Measurements from ENCODE around the gene ALDH1B1.

The ALDH1B1 gene

DNA sequence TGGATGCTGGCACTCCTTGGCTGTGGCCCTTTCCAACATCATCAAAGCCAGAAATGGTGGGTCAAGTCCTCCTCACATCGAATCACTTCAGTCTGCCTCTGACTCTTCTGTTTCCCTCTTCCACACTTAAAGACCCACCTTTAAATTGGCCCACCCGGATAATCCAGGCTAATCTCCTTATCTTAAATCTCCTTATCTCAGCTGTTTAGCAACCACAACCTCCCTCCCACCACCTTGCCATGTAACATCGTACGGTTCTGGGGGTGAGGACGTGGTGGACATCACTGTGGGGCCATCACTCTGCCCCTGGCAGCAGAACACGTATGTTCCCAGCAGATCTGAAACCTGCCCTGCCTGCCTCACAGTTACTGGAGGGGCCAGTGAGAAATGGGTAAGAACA is 20.2 kb downstream of the ALDH1B1 start:
- FAIRE-seq (no peak), DNase-seq (ENCODE audit: insufficient read length, low spot score) (no peak)

DNA sequence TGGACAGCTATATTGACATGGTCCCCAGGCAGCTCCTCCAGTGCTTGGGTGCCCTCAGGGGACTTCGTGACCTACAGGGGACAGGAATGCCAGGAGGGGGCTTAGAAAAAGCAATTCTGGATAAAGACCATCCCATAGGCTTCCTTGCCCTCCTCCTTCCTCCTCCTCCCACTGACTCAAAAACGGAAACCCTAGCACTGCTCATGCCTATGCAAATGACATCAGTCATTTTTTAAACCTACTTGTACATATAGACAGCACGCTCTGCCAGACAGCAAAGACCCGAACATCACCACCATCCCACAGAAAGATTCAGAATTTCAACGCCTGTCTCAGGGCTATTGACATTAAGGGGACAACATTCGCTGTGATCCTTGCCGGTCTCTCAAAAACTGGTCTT is 20.8 kb downstream of the ALDH1B1 start:
- DNase-seq (ENCODE audit: insufficient read length, low spot score): no peak
- FAIRE-seq: no peak

GRCh38 chr9:38414040-38414723 is 21.7 kb downstream of the ALDH1B1 start:
- FAIRE-seq: no peak
- no peak for DNase-seq (ENCODE audit: insufficient read length, low spot score)

DNA sequence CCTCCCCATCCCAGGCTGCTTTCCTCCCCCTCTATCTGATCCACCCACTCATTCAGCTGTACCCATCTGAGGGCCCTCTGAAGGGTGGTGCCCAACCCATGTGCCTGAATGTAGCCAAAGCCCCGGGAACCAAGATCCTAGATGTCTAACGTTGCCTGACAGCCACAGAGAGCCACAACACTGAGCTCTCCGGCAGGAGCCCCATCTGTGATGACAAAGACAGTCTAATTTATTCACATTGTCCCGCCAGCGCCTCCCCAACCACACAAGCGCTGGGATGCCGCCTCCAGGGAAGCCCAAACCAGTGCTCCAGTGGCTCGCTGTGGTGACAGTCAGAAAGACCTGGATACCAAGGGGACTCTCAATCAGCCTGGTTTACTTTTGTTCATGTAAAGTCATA is 23.4 kb downstream of the ALDH1B1 start:
- DNase-seq (ENCODE audit: insufficient read length, low spot score): no peak
- FAIRE-seq: no peak

GRCh38 chr9:38416461-38416860 is 24.0 kb downstream of the ALDH1B1 start:
- FAIRE-seq (no peak), DNase-seq (ENCODE audit: insufficient read length, low spot score) (no peak)

GRCh38 chr9:38417003-38417945 is 24.8 kb downstream of the ALDH1B1 start:
- FAIRE-seq (no peak), DNase-seq (ENCODE audit: insufficient read length, low spot score) (no peak)

DNA sequence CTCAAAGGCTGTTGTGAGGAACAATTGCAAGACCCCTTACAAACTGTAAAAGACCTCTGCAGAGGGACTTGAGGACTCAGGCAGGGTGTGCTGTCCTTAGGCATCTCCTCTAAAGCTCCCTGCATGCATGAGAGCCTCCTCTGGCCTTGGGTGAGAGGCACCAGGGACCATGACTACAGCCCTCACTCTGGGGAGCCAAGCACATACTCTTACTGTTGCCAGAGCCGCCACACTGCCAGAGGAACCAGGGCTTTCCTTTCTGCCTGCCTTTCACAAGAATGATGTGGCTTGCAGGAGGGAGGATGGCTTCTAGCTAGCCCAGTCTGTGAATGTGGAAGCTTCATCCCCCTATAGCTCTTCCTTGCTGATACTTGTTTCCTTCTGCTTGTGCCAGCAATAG is 25.9 kb downstream of the ALDH1B1 start:
- DNase-seq (ENCODE audit: insufficient read length, low spot score) (no peak), FAIRE-seq (no peak)

DNA sequence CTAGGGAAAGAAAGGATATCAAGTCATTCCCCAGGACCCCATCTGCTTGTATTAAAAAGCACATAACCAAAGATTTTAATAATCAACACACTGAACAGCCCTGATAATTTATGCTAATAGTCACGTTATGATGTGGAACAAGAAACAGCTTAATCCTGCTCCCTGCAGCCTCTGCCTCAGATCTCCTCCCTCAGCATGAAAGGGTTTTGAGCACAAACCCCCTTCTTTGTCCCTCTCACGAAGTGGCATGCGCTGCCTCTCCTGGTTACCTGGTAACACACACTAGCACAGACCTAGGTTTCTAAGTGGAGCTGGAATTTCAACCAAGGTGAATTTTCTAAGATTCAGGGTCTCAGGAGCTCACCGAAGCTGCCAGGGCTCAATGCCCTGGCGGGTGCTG is 26.7 kb downstream of the ALDH1B1 start:
- FAIRE-seq: no peak
- DNase-seq (ENCODE audit: insufficient read length, low spot score): no peak

- no peak for FAIRE-seq
- DNase-seq (ENCODE audit: insufficient read length, low spot score): no peak
Measured at GRCh38 chr9:38421498-38422211, 29.2 kb downstream of the ALDH1B1 start.

DNA sequence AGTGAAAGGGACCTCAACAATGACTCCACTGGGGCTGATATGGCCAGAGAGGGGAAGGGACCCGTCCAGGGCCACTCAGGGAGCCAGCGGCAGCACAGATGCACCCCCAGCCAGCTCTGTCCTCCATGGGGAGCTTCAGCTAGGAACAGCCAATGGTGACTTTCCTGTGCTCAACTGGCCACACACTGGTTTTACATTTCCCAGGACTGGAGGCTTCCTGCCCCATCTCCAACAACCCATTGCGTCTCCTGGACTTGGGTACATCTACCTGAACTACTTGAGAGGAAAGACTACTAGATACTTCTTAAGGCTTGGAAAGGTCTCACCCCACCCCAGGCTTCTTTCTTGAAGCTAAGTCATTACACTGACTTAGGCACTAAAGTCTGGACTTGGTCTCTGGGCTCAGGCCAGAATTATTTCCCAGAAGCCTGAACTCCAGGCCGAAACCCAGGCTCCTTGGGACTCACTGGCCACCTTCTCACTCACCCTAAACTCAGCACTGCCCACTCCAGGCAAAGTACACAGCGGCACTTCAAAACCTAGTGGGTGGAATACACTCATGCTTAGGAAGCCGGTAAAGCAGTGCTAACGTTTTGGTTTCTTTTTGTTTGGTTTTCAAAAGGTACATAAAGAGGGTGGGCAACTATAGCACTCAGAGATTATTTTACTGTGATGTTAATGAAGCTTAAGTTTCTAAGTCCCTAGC is 30.2 kb downstream of the ALDH1B1 start:
- FAIRE-seq: no peak
- no peak for DNase-seq (ENCODE audit: insufficient read length, low spot score)

GRCh38 chr9:38423273-38423972 is 30.9 kb downstream of the ALDH1B1 start:
- no peak for FAIRE-seq
- no peak for DNase-seq (ENCODE audit: insufficient read length, low spot score)

DNA sequence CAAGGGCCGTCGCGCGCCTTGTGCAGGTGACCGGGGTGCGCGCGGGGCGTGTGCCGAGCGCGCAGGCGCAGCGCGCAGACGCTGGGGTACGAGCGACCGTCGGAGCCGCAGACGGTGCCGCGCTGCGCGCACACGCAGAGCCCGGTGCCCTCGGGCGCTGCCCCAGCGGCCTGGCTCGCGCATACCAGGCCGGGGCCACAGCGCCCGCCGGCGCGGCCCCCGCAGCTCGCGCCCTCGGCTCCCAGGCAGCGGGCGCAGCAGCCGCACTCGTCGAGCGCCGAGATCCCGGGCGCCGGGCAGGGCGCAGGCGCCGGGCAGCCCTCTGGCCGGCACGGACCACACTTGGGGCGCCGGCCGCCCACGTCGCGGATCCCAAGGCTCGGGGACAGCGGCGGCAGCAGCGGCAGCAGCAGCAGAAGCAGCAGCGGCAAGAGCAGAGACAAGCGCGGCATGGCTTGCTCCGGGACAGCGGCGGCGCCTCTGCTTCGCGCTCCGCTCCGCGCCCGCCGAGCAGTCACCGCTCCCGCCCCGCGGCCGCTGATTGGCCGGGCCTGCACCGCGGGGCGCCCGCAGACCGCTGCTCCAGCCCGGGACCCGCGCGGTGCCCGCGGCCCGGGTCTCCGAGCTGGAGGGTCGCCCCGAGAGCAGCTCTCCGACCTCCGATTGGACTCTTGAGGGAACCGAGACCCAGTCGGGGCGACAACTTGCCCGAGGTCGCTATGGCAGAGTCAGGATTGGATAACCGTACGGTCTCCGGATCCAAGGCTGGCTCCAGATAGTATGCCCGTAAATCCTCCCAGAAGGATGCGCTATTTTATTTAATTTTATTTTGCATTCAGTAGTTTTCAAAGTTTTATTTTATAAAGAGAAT is 31.7 kb downstream of the ALDH1B1 start, which contains the start of gene IGFBPL1:
TSS of gene IGFBPL1 (minus strand) at position 482 of the 871 bp plus-strand sequence. CDS start at position 452, 30 bp downstream.
- no peak for FAIRE-seq

DNA sequence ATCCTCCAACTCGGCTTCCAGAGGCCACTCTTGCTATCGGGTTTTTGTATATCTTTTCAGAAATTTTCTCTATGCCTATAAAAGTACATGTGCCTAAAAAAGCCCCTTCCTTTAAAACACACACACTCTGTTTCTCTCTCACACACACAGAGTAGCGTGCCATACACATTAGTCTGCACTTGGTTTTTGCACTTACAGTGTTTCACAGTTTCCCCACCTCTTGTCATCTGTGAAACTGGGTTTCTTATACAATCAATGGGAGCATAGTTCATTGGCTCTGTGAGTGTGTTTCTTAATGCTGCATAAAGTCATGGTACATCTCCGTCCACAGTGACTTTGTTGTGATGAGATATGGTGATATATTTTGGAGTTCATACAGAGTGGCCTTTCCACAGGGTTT is 32.4 kb downstream of the ALDH1B1 start:
- DNase-seq (ENCODE audit: insufficient read length, low spot score) (no peak), FAIRE-seq (no peak)

More for the DNA sequence above, 31.7 kb downstream of the ALDH1B1 start, which contains the start of gene IGFBPL1:
- peak; percentile 47 for DNase-seq (ENCODE audit: insufficient read length, low spot score)

- FAIRE-seq (no peak), DNase-seq (ENCODE audit: insufficient read length, low spot score) (no peak)
Measured at GRCh38 chr9:38428062-38428461, 35.6 kb downstream of the ALDH1B1 start.

DNA sequence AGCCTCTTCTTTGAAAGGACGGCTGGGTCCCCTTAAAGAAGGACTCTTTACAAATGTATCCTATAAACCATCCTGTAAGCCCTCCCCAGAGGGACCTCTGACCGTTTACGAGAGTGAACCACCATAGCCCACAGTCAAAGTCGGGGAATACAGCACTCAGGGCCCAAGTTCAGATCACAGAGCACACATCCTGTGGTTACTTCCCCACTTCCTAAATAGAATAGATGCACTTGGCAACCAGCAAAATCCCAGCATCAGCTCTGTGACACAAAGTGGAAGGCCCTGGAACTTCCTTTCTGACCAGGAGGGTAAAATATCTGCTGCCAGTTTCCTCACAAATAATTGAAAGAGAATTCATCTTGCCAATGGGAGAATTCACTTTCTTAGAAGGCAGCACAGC is 38.6 kb downstream of the ALDH1B1 start:
- DNase-seq (ENCODE audit: insufficient read length, low spot score) (no peak), FAIRE-seq (peak; percentile 49)

GRCh38 chr9:38432922-38433510 is 40.5 kb downstream of the ALDH1B1 start:
- FAIRE-seq (peak; percentile 79), DNase-seq (ENCODE audit: insufficient read length, low spot score) (no peak)

- no peak for FAIRE-seq
- DNase-seq (ENCODE audit: insufficient read length, low spot score): no peak
Measured at GRCh38 chr9:38434365-38434764, 41.9 kb downstream of the ALDH1B1 start.

- FAIRE-seq (no peak), DNase-seq (ENCODE audit: insufficient read length, low spot score) (no peak)
Measured at GRCh38 chr9:38434853-38435252, 42.4 kb downstream of the ALDH1B1 start.

GRCh38 chr9:38435521-38435920 is 43.0 kb downstream of the ALDH1B1 start:
- FAIRE-seq (no peak), DNase-seq (ENCODE audit: insufficient read length, low spot score) (no peak)
